Measurements from ENCODE around the gene TMEM229A.

The TMEM229A gene

GRCh38 chr7:123998921-123999320, 33.9 kb downstream of the TMEM229A start:
- no peak for TF ChIP-seq CTCF (IDR thresholded peaks at IDR 0.05; ENCODE audit: control insufficient read depth, extremely low read depth, insufficient read depth)
- no peak for DNase-seq (ENCODE audit: low read depth)
- no peak overlapping the region for H3K4me3 ChIP-seq (ENCODE audit: low read depth, low read length)

- DNase-seq (ENCODE audit: low read depth), result no peak
- no peak overlapping the region for H3K4me3 ChIP-seq (ENCODE audit: low read depth, low read length)
- TF ChIP-seq CTCF (IDR thresholded peaks at IDR 0.05; ENCODE audit: control insufficient read depth, extremely low read depth, insufficient read depth), result no peak
These were observed 36.6 kb downstream of the TMEM229A start for GRCh38 chr7:123996327-123996625.

GRCh38 chr7:123995617-123996326, 37.1 kb downstream of the TMEM229A start:
- TF ChIP-seq CTCF (IDR thresholded peaks at IDR 0.05; ENCODE audit: control insufficient read depth, extremely low read depth, insufficient read depth), result no peak
- H3K4me3 ChIP-seq (ENCODE audit: low read depth, low read length), result no peak overlapping the region
- DNase-seq (ENCODE audit: low read depth), result no peak

GRCh38 chr7:123994449-123994848, 38.4 kb downstream of the TMEM229A start:
- H3K4me3 ChIP-seq (ENCODE audit: low read depth, low read length), result no peak overlapping the region
- no peak for TF ChIP-seq CTCF (IDR thresholded peaks at IDR 0.05; ENCODE audit: control insufficient read depth, extremely low read depth, insufficient read depth)
- DNase-seq (ENCODE audit: low read depth), result no peak

GRCh38 chr7:123993996-123994395, 38.9 kb downstream of the TMEM229A start:
- TF ChIP-seq CTCF (IDR thresholded peaks at IDR 0.05; ENCODE audit: control insufficient read depth, extremely low read depth, insufficient read depth), result no peak
- DNase-seq (ENCODE audit: low read depth), result no peak

GRCh38 chr7:123992913-123993518, 39.9 kb downstream of the TMEM229A start:
- TF ChIP-seq CTCF (IDR thresholded peaks at IDR 0.05; ENCODE audit: control insufficient read depth, extremely low read depth, insufficient read depth), result no peak
- DNase-seq (ENCODE audit: low read depth), result no peak
- H3K4me3 ChIP-seq (ENCODE audit: low read depth, low read length), result no peak overlapping the region

More at GRCh38 chr7:123993996-123994395, 38.9 kb downstream of the TMEM229A start:
- H3K4me3 ChIP-seq (ENCODE audit: low read depth, low read length), result no peak overlapping the region

- TF ChIP-seq CTCF (IDR thresholded peaks at IDR 0.05; ENCODE audit: control insufficient read depth, extremely low read depth, insufficient read depth), result no peak
- DNase-seq (ENCODE audit: low read depth), result no peak
- no peak overlapping the region for H3K4me3 ChIP-seq (ENCODE audit: low read depth, low read length)
These were observed 45.4 kb downstream of the TMEM229A start for GRCh38 chr7:123987445-123987844.
